Smooth muscle cell of the brain vasculature (primary cell): ENCODE measurements around the gene CXCR4.
"Not testable (repeated sequence)": the region's sequence is repeated elsewhere in the genome, so short reads cannot be mapped to it uniquely, and the experiment has no call there.

Source experiments
- DNase-seq: peaks from one replicate; pipeline ENCODE4 v3.0.0-alpha.2; 2012; ENCODE audit warnings: low read depth, low spot score

Gene CXCR4

DNA sequence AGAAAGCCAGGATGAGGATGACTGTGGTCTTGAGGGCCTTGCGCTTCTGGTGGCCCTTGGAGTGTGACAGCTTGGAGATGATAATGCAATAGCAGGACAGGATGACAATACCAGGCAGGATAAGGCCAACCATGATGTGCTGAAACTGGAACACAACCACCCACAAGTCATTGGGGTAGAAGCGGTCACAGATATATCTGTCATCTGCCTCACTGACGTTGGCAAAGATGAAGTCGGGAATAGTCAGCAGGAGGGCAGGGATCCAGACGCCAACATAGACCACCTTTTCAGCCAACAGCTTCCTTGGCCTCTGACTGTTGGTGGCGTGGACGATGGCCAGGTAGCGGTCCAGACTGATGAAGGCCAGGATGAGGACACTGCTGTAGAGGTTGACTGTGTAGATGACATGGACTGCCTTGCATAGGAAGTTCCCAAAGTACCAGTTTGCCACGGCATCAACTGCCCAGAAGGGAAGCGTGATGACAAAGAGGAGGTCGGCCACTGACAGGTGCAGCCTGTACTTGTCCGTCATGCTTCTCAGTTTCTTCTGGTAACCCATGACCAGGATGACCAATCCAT, 2.7 kb downstream of the CXCR4 start:
- DNase-seq = no peak

DNA sequence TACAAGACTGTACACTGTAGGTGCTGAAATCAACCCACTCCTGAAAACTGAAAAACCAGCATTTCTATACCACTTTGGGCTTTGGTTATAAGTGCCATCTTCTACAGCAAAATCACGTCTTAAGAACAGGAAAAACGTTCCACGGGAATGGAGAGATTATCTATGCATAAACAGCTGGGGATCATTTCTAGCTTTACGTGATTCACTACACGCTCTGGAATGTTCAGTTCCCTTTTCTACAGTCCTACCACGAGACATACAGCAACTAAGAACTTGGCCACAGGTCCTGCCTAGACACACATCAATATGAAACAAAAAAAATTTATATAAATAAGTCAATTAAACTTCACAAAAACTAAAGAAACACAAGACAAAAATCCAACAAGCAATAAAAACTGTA, 3.6 kb downstream of the CXCR4 start:
- DNase-seq = no peak

DNA sequence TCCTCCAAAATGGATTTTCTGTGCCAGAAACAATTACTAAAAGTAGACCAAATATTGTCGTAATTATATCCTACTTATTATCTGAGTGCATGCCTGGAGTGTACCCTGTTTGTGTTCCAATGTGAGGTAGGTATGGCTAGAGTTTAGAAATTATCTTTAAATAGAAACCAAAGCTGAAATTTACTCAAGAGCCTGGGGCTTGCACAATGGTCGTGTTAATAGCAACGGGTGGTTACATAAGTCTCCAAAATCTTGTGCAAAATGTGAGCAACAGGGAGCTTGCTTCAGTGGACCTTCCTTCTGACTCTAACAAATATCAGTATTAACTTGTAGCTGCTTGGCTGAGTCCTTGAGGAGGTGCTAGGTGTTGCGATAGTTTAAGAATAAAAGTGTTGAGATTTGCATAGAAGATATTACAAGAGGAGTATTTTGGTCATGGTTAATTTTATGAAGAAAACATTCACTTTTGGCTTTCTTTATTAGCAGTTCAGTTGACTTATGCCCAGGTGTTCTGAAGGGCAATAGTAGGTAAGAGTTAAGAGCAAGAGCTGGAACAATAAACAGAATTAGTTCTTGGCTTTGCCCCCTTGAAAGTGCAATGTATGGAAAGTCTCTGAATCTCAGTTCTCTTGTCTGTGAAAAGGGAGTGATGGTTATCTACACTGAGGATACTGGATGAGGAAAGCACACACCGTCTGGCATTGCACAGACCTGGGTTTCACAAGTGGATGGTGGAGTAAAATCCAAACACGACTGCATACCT, 4.6 kb downstream of the CXCR4 start:
- no peak for DNase-seq

- no peak for DNase-seq
These were observed 5.4 kb downstream of the CXCR4 start for GRCh38 chr2:136112317-136113208.

DNA sequence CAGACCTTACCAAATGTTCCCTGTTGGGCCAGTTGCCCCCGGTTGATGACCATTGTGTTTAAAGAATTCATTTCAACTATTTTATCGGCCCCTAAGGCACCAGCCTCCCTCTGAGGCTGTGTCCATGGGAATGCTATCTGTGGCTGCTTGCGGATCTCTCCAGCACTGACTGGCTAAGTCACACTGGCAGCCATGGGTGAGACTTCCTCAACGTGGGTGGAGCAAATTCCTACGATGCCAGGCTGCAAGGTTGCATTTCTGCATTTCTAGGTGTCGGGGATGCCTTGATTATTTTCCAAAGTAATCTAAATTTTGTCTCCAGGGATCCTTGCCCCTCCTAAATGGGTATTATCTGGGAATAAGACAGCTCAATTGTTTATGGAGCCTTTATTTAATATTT, 6.2 kb downstream of the CXCR4 start:
- no peak for DNase-seq

GRCh38 chr2:136110526-136110925, 7.4 kb downstream of the CXCR4 start:
- no peak for DNase-seq

DNA sequence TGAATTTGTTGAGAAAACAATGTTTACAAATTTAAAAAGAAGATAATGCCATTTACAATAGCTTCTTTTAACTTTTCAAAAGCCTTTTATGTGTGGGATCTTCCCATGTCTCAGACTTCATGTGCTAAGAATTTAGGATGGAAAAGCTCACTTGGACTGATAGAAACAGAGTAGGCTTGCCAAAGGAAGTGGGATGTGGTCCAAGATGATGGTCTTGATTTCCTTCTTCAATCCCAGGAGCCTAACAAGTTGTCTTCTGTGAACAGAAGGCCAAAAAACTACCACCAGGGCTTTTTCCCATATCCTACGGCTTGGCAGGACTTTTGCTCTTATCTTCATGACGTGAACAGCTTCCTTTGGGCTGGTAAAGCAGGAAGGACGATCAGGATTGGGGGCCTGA, 9.5 kb downstream of the CXCR4 start:
- no peak for DNase-seq

DNA sequence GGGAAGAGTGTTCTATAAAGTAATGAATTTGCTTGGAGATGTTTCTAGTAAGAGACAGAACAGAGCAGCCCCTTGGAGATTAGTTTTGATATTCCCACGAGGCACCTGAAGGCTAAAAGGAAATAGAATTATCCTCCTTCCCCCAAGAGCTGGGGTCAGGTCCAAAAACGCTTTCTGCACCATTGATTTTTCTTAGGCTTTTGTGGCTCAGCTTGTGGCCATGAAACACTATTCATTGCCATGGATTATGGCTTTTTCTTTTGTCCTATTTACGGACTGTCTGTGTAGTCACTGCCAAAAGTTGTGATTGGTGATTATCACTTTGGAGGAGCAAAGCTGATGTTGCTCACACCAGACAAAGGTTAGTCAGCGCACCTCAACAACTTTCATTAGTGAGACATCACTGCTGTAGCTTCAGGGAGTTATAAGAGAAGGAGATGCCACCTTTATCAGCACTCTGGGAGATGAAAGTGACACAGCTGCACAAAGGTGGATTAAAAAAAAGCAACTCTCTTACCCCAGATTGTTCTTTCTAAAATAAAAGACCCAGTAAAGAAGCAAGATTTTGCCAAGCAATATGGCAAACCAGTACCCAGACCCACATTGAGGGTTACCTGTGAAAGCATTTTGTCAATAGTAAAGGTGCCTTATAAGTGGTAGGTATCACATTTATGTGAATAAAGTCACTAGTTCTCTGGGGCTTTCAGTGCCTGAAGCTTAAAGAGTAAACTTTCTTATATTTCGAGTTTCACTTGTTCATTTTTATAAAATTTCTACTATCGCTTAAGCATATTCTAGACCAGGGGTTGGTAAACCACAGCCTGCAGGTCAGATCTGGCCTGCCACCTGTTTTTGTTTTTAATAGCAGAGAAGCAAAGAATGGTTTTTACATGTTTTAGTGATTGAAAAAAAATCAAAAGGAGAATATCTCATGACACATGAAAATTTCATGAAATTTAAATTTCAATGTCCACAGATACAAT, 10.6 kb downstream of the CXCR4 start:
- no peak for DNase-seq

GRCh38 chr2:136106505-136106904, 11.4 kb downstream of the CXCR4 start:
- no peak for DNase-seq

- DNase-seq = no peak
These were observed 13.0 kb downstream of the CXCR4 start for GRCh38 chr2:136104977-136105376.

DNA sequence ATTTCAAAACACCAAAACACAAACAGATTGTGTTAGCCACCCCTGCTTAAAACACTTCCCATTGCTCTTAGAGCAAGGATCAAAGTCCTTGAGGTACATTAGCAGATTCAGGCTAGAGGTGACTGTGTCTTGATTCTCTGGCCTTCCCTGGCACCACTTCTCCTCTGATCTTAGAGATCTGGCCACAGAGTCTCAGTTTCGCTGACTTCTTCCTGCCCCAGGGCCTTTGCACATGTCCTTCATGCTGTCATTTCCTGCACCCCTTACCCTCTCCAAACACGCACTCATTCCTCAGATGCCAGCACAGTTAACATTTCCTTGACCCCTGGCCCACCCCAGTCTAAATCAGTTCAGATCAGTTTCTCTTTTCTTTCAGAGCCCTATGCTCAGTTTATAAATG, 16.9 kb downstream of the CXCR4 start:
- DNase-seq = no peak

GRCh38 chr2:136098441-136098840, 19.5 kb downstream of the CXCR4 start:
- no peak for DNase-seq

- no peak for DNase-seq
These were observed 24.4 kb downstream of the CXCR4 start for GRCh38 chr2:136093583-136093982.

- DNase-seq = no peak
These were observed 26.1 kb downstream of the CXCR4 start for GRCh38 chr2:136091899-136092298.

DNA sequence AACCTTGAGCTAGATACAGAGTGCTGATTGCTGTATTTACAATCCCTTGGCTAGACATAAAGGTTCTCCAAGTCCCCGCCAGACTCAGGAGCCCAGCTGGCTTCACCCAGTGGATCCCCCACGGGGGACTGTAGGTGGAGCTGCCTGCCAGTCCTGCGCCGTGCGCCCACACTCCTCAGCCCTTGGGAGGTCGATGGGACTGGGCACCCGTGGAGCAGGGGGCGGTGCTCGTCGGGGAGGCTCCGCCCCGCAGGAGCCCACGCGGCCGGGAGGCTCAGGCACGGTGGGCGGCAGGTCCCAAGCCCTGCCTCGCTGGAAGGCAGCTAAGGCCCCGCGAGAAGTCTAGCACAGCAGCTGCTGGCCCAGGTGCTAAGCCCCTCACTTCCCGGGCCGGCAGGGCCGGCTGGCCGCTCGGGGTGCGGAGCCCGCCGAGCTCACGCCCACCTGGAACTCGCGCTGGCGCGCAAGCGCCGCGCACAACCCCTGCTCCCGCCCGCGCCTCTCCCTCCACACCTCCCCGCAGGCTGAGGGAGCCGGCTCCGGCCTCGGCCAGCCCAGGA, 30.0 kb downstream of the CXCR4 start:
- not testable (repeated sequence) for DNase-seq

DNA sequence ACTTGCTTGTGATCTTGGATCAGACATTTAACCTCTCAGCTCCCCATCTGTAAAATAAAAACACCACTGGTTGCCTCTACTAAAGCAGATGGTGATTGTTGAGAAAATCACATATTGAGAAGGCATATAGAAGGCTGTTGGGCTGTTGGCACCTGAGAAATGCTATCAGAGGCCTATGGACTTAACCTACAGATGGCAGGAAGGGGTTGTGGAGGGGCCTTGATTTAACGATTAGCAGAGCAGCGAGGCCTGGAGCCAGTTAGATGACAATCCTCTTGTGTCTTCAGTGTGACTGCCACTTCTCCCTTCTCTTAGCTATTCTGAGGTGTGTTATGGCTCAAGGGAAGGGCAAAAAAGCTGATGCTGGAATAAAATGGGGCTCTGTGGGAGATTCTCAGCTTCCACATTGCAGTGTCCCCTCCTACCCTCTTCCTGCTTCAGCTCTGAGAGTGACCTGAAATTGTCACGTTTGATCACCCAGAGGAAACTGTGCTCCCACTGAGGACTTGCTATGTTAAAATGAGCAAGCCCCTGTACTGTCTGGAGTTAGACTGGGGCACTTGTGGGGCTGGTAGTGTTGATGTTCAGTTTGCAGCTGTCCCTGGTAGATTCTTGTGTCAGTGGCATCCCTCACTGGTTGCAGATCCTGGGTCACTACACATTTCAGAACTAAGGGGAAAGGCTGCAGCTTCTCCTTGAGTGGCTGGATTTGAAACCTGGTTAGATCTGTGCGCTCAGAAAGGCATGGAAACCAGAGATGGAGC, 31.5 kb downstream of the CXCR4 start:
- DNase-seq = no peak

DNA sequence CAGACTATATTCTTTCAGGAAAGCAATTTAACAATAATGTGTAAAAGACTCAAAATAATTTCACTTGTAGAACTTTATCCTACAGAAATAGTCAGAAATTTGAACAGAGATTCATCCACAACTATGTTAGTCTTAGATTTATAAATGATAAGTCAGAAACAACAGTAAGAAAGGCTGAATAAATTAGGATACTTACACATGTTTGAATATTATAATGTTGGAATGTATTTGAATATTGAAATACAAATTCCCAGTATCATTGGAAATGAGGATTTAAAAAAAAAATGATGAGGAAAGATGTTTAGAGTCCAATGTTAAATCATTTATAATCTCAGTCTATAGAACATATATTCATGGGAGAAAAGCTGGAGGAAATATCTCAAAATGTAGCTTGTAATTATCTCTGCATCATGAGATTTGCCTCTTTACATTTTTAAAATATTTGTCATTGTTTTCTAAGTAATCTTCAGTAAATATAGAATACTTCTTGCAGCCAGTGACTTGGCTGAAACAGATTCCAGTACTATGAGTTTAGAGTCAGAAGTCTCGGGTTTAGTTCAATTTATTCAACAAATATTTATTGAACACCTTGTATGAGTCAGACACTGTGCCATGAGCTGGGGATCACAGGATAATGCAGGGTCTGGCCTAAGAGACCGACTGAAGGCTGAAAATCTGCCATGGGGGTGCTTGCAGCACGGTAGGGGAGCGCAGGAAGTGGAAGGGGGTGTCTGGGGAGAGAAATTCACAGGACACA, 32.3 kb downstream of the CXCR4 start:
- DNase-seq = no peak

DNA sequence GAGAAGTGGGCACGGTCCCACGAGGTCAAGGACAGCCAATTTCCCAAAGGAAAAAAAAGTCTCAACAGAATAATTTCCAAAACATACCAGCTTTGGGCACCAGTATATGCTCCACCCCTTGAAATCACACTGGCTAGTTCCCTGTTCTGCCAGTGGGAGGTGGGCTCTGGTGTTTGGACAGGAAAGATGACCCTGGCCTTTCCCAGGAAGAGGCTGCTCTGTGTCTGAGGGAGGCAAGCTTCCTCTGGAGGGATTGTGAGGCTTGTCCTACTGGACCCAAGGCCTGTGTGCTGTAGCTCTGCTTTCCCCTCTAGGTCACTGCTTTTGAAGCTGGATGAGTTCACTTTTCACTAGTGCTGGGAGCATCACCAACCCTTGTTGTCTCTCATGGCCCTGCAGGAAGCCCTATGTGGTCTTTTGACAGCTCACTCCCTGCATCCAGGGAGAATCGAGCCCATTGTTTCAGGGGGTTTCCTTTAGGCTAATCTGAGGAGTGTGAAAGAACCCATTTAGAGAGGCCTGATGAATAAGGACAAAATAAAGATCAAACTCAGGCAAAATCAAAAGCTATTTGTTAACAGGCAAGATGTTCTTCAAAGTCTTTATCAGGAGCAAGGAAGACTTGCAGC, 36.3 kb downstream of the CXCR4 start:
- no peak for DNase-seq

GRCh38 chr2:136080114-136080513, 37.8 kb downstream of the CXCR4 start:
- no peak for DNase-seq
